NCI-H510A treated with DMSO at 0.1 percent for 48 hours (cell line): ENCODE measurements around the gene BEND6.
"Not testable (repeated sequence)": the region's sequence is repeated elsewhere in the genome, so short reads cannot be mapped to it uniquely, and the experiment has no call there.

ENCODE experiments used
- DNase-seq: peaks from one replicate; lab custom pipeline; 2025; lab: John Stamatoyannopoulos, UW

BEND6 gene

GRCh38 chr6:57033228-57033627 lies 78.3 kb downstream of the BEND6 start:
- DNase-seq: no peak

DNA sequence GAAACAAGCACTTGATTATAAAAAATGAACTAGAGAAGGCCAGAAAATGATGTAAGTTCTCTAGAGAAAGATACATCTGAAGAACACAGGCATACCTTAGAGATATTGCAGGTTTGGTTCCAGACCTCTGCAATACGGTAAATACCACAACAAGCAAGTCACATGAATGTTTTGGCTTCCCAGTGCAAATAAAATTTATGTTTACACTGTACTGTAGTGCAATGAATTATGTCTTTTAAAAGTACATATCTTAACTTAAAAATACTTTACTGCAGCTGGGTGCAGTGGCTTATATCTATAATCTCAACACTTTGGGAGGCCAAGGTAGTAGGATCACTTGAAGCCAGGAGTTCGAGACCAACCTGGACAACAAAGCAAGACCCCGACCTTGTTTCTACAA lies 80.6 kb downstream of the BEND6 start:
- no peak for DNase-seq

- no peak for DNase-seq
These were observed 84.0 kb downstream of the BEND6 start for GRCh38 chr6:57038906-57039305.

- DNase-seq: no peak
These were observed 85.1 kb downstream of the BEND6 start for GRCh38 chr6:57040011-57040410.

DNA sequence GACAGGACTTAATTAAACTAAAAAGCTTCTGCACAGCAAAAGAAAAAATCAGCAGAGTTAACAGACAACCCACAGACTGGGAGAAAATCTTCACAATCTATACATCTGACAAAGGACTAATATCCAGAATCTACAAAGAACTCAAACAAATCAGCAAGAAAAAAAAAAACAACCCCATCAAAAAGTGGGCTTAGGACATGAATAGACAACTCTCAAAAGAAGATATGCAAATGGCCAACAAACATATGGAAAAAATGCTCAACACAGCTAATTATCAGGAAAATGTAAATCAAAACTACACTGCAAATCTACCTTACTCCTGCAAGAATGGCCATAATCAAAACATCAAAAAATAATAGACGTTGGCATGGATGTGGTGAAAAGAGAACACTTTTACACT lies 89.2 kb downstream of the BEND6 start:
- DNase-seq: not testable (repeated sequence)

DNA sequence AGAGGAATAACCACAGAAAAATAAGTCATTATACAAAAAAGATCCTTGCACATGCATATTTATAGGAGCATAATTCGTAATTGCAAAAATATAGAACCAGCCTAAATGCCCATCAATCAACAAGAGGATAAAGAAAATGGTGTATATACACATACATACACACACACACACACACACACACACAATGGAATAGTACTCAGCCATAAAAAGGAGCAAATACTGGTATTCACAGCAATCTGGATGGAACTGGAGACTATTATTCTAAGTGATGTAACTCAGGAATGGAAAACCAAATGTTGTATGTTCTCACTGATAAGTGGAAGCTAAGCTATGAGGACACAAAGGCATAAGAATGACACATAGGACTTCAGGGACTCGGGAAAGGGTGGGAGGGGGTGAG lies 89.7 kb downstream of the BEND6 start:
- DNase-seq: no peak

DNA sequence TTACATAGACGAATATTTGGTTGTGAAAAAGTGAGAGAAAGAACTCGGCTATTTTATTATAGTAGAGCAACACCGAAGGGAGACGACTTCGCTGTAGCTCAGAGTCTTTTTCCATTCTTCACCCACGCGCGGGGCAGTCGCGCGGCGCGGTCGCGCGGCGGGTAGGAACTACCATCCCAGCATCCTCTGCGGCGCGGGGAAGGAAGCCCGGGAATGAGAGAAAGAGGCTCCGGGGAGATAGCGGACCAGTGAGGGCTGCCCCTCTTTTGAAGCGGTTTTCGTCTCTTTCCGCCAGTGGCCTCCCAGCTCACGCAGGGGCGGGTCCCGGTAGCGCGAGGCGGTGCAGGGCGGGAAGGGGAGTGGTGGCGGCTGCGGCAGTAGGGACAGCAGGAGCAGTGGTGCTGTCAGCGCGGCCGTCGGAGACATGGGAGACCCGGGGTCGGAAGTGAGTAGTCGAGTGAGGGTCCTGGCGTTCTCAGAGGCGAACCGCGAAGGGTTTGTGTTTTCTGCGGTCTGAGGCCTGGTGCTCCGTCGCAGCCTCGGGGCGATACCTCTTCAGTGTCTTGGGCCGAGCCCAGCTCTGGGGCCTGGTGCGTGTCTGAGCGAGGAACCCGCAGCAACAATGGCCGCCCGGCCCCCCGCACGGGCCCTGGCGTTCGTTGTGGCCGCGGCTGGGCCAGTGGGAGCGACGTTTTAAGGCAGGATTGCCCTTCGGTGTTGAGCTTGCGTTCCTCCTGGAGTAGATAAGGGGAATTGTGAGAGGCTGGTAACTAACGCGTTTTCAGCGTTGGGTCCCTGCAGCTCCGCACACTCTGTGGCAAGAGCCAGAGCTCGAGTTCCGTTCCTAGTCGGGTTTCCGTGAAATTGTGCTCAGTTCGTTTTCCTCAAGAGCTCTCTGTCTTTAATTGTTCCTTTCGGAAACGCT lies 91.7 kb downstream of the BEND6 start, which contains the start of gene KIAA1586:
Gene KIAA1586, plus strand, starts transcription at position 362 of the 925 bp plus-strand sequence. Its CDS starts 63 bp downstream, at position 425.
- peak; percentile 99 for DNase-seq

DNA sequence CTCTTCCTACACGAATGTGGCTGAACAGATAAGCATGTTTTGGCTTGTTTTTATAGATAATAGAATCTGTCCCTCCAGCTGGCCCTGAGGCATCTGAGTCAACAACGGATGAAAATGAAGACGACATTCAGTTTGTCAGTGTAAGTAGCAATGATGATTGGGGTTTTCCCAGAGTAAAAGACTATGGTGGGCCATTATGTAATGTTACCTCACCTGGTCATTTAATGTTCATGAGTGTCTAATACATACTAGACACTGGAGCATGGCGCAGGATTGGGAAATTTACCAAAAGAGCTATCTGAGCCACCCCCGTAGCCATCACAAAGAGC lies 92.3 kb downstream of the BEND6 start:
- not testable (repeated sequence) for DNase-seq

DNA sequence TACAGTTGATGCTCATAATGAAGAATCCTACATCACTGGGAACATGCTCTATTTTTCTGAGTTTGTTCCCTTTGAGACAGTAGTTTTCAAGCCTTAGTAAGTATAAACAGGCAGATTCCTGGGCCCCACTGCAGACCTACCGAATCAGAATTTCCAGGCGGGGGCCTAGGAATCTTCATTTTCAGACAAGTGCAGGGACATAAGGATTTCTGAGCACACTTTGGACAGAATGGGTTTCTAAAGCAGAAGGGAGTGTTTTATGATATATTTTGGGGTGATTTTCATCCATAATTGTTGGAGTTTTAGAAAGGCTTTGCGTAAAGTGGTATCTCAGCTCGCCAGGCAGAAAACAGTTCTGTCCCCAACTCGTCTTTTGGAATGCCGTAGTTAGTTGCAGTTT lies 93.0 kb downstream of the BEND6 start:
- DNase-seq: not testable (repeated sequence)

DNA sequence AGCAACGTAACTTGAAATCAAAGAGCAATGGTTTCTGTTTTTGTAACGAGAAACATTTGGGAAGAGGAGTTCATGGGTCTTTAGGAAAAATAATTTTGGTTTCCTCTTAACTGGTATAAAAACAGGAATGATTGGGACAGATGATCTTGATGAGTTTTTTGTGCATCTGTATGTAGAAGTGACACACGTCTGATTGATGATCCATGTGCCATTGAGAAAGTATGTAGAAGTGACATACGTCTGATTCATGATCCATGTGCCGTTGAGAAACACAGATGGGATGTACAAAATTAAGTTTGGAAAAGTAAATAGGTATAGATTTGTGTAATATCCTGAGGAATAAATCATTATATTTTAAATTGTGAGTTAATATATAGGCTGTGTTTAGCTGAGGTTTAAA lies 93.7 kb downstream of the BEND6 start:
- DNase-seq: no peak

DNA sequence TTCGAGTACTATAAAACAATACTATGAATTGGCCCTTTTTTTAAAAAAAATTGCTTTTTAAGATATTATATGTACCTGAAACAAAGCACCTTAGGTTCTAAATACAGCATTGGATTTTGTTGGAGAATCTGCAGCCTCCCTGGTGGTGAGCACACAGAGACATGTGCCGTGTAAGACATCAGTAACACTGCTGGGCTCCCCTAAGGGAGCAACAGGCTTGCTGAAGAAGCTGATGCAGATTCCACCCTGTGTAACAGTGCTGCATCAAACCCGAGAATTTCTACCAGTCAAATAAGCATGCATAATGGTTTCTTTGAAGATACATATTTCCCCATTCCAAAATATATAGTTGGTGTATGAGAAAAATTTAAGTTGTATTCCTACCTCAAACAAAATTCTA lies 108.9 kb downstream of the BEND6 start:
- DNase-seq: no peak

DNA sequence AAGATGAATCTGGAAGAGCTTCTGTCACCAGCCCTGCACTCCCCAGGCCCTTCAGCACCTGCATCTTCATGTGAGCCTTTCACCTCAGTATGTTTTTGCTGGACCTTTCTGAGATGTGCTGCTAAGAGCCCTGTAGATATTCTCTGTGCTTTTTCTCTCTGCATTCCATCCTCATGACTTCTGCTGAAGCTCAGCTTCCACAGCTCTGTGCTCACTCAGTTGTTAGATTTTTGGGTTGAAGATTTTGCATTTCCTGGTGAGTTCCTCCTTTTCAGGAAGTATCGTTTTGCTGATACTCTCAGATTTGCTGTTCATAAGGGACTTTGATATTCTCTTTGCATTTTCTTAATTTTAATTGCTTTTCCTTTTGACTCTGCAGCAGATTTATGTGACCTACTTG lies 109.9 kb downstream of the BEND6 start:
- DNase-seq: no peak

GRCh38 chr6:57068061-57068460 lies 113.2 kb downstream of the BEND6 start:
- DNase-seq: no peak

DNA sequence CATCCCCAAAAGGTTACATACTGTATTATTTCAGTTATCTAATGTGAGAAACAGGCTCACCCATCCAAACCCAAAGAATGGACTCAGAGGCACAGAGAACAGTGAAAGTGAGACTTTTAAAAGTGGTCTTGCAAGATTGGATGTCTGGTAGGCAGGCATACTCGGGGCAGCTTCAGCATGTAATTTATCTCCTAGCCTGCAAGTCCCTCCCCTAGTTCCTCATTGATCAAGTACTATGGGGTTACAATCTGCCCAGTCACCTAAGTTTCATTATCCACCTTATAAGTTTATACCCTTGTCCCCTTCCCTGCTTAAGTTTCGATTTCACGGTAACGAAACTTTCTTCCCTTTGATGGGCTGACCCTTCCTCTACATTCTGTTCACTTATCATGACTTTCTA lies 114.3 kb downstream of the BEND6 start:
- DNase-seq: no peak

DNA sequence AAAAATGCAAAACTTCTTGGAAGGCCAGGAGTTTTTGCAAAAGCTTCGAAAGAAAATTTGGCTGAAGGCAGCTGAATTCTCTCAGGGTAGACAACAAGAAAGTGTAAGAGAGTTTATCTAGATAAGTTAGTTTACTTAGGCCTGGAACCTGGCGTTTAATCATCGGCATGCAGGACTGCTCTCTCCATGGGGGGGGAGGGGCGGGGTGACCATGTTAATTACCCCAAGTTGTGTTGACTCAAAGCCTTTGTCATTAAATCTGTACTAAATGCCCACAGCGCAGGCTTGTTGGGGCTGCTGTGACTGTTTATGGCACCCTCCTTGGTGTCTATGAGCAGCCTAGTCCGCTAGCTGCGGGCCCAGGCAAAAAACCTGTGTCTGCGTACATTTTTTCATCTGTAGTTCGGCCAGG lies 115.0 kb downstream of the BEND6 start:
- DNase-seq: no peak

- DNase-seq: no peak
These were observed 117.2 kb downstream of the BEND6 start for GRCh38 chr6:57072108-57072507.

- no peak for DNase-seq
These were observed 119.5 kb downstream of the BEND6 start for GRCh38 chr6:57074383-57074782.

GRCh38 chr6:57075092-57075491 lies 120.2 kb downstream of the BEND6 start:
- DNase-seq: no peak
